Fibroblast of skin of right biceps (primary cell): Measurements from ENCODE around the gene PPFIA1.
"Not testable (repeated sequence)": the region's sequence is repeated elsewhere in the genome, so short reads cannot be mapped to it uniquely, and the experiment has no call there.

Experiments used
- DNase-seq: peaks from one replicate; pipeline ENCODE4 v3.0.0-alpha.2; 2013

Gene PPFIA1

DNA sequence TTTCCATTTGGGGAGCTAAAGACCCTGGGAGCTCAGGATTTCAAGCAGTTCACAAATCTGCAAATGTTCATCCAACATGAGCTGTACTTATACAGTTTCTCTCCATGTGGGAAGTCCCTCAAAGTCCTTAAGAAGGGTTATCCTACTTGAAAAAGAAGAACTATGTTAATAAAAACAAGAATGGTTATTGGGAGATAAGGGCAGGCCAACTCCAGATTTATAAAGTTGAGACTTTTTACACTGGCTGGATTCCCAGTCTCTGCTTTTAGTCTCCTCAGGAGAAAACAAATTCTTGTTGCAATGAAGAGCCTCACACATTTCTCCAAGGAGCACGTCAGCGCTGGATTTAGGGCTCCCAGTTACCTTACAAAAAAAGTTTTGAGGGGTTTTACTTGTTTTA is 93.7 kb downstream of the PPFIA1 start:
- no peak for DNase-seq

DNA sequence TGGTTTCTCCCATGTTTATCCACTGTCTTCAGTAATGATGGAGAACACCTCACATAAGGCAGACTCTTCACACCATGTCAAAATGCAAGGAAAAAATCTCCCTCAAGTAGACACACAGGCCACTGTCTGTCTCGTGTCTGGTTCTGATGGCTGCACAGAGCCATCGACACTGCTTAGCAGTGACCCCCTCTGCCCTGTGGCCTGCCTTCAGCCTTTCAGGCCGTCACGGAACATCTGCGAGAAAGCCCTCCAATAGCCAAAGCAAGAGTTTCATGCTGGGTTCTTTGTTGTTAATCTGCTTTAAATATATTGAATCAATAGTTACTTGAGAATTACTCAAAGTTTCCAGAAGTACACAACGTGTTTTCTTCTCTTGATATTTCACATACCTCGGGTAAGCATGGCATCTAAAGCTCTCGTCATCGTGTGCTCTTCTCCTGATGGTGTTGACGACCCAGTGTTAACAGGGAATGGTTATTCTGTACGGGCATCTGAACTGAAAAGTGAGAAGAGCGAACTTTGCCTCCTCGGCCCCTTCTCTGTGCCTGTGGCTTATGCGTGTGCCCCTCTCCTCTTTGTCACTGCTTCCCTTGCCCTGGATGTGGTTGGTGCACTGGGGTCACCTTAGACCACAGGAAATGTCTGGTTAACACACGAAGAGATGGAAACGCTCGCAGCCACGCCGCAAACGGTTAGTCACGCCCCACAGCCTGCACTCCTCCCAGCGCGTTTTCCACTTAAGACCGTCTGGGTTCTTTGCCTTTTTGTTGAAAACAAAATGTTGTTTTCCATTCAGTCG is 94.5 kb downstream of the PPFIA1 start:
- no peak for DNase-seq

DNA sequence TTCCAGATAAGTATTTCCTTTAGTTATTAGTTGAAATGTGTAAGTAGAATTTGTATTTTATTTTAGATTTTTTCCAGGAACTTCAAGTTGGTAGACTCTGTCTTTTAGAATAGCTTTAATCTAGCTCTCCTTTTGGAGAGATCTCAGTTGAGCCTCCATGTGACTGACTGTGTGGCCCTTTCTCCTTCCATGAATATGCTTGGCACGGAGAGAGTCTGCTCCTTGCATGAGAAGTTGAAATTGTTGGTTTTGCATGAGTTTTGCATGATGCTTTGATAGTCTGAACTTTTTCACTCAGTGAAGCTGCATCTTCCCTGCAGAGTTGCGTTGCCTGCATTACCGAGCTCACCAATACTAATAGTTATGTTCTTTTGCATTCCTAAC is 95.0 kb downstream of the PPFIA1 start:
- DNase-seq, result no peak

DNA sequence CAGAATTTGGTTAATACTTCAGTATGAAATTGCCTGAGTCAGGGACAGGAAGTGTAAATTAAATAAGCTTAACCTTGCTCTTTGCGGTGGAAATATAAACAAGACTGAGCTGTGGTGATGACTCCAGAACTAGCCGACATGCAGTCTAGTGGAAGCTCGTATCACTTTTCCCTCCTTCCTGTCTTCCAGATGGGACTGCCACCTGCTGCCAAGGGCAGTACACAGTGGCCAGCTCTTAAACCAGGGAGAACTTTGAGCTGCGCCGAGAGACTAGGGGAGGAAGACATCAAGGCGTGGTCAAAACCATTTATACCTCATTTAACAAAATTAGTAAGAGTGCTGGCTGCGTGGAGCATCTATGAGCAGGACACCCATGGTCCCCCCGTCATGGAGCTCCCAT is 96.6 kb downstream of the PPFIA1 start:
- no peak for DNase-seq

DNA sequence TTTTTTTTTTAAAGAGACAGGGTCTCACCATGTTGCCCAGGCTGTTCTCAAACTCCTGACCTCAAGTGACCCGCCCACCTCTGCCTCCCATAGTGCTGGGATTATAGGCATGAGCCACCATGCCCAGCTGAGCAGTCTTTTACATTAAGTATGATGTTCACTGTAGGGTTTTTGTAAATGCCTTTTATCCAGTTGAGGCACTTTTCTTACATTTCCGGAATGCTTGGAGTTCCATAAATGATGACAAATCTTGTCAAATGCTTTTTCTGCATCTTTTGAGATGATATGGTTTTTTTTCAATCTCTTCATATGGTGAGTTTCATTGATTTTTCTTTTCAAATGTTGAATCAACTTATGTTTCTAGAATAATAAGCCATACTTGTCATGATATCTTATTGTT is 98.5 kb downstream of the PPFIA1 start:
- DNase-seq, result peak; percentile 16

GRCh38 chr11:70371241-70371640 is 100.8 kb downstream of the PPFIA1 start:
- no peak for DNase-seq

- DNase-seq, result no peak
These were observed 101.6 kb downstream of the PPFIA1 start for GRCh38 chr11:70372076-70372475.

DNA sequence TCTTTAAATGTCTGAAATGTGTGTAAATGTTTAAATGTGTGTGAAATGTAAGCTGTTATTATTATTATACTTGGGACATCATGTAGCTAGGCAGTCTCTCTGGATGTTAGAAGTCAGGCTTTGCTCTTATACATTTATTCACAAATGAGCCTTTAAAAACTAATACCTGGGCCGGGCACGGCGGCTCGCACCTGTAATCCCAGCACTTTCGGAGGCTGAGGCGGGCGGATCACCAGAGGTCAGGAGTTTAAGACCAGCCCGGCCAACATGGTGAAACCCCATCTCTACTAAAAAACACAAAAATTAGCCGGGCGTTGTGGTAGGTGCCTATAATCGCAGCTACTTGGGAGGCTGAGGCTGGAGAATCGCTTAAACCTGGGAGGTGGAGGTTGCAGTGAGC is 106.1 kb downstream of the PPFIA1 start:
- DNase-seq, result no peak

DNA sequence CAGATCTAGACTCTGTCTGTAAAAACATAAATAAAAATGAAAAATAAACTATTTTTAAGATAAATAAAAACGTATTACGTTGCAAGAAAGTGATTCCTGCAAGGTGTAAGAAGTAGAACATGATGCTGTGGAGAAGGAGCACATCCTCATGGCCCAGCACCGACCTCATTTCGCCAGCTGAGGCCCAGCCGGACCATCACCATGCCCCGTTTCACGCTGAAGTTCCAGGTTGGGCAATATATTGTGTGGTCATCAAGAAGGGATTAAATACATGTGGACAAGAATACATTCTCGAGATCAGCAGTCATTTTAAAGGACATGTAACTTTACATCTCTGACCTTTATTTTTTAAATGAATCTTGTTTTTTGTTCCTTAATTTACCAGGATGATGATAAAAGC is 107.2 kb downstream of the PPFIA1 start:
- no peak for DNase-seq

DNA sequence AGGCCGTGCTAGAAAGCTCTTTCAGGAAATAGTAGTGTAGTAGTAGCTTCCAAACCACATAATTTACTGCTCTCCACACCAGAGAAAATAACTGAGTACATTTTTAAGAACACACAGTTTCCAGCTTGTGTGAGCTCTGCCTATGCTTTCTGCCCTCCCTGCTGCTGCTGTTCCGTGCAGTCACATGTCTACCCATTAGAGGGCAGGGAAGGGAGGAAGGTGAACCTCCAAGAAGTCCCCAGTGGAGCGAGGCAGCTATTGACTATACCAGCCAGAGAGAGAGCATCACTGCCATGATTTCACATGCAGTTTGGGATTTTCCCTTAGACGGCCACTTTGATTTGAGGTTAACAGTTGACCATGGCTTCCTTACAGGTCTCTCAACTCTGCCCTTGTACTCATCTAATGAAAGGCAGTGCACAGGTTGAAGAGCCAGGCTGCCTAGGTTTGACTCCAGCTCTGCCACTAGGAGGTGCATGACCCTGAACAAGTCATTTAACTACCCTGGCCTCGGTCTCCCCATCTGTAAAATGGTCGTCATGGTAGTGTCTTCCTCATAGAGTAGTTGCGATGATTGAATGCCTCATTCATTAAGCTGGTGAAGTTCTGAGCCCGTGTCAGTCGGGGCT is 108.1 kb downstream of the PPFIA1 start:
- no peak for DNase-seq

DNA sequence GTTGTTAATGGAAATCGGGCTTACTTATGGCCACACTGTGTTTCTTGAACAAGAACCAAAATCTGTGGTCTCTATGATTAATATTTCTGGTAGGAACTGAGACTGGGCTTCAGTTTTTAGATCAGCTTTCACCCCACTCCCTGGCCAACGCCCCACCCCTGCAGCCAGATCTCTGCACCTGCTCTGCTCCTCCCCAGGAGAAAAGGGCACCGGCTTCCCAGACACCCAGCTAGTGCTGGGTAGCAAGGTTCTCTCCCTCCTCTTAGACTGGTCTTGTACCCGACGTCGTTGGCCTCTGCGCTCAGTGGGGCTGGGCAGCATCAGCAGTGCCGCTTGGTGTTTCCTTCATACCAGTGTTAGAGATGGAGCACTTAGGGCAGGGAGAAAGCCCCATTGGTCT is 110.9 kb downstream of the PPFIA1 start:
- no peak for DNase-seq

- DNase-seq, result peak; percentile 84
These were observed 111.7 kb downstream of the PPFIA1 start for GRCh38 chr11:70381872-70382861.

DNA sequence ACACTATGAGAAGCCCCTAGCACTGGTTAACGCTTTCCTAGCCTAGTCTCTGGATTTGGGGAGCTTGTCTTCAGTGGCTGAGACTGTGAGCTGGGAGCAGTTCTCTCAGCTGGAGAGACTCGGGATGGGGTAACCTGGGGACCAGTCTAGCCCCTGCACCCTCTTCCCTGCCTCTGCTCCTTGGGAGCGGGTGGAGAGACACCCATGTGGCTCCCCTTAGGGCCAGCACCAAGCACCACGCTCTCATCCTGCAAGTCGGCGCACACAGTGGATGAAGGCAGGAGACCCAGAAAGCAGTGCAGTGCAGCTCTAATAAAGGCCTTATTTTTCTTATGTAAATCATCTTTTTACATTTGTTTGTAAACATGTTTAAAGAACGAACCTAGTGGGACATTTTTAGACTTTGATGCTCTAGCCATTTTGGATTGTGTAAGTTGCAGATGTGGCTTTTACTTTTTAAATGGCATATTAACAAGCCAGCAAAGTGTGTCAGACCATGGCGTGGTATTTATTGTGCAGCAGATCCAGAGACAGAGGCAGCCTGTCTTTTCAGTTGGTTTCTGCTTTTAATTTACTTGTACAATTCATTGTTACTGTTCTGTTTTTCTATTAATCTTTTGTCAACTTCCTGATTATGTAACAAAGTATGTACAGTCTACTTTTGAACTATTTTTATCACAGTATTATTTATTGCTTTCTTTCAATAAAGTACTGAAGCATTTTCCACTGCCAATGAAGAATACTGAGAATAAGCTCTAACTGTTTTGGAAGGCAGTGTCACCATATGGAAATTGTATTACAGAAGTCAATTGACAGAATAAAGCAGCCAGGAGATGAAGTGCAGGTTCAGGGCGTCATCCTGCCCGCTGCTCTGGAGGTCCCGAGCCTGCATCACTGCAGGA is 113.4 kb downstream of the PPFIA1 start:
- peak; percentile 12 for DNase-seq

DNA sequence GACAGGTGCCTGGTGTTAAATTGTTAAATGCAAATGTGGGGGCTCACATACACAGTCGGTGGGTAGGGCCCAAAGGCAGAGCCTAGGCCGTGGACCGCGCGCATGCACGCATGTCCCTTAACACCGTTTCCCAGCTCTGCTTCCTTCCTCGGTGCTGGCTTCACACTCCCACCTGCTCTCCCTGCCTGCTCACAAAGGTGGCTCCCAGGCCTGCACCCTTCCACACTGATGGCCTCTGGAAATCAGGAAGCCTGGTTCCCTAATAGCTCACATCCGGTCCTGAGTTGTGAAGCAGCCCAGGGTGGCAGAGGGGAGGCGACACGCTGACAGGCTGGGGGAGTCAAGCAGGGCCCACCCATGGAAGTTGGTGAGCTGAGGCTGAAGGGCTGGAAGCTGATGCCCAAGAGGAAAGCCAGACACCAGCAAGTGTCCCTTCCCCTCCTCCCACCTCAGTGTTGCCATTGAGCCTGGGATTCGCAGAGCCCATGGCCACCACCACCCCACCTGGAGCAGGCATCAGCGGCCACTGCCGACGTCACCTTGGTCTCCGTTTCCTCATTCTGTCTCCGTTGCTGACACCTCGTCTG is 114.2 kb downstream of the PPFIA1 start:
- no peak for DNase-seq

DNA sequence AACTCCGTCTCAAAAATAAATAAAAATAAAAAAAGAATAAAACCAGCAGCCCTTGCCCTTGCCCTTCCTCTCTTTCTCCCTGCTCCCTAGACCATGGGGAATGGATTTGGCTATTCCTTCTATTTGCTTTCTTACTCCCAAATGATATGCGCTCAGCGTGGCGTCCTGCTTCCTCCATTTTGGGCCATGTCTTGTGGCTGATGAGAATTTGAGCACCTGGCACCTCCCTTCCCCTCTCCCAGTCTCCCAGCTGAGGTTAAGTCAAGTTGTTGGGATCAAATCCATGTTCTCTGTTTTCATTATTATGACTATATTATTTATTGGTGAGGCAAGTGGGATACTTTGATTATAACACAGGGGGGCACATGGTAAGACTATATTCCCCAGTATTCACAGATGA is 117.1 kb downstream of the PPFIA1 start:
- no peak for DNase-seq

GRCh38 chr11:70389201-70389600 is 118.7 kb downstream of the PPFIA1 start:
- no peak for DNase-seq

GRCh38 chr11:70390882-70391281 is 120.4 kb downstream of the PPFIA1 start:
- not testable (repeated sequence) for DNase-seq

- no peak for DNase-seq
These were observed 123.9 kb downstream of the PPFIA1 start for GRCh38 chr11:70394211-70394950.

DNA sequence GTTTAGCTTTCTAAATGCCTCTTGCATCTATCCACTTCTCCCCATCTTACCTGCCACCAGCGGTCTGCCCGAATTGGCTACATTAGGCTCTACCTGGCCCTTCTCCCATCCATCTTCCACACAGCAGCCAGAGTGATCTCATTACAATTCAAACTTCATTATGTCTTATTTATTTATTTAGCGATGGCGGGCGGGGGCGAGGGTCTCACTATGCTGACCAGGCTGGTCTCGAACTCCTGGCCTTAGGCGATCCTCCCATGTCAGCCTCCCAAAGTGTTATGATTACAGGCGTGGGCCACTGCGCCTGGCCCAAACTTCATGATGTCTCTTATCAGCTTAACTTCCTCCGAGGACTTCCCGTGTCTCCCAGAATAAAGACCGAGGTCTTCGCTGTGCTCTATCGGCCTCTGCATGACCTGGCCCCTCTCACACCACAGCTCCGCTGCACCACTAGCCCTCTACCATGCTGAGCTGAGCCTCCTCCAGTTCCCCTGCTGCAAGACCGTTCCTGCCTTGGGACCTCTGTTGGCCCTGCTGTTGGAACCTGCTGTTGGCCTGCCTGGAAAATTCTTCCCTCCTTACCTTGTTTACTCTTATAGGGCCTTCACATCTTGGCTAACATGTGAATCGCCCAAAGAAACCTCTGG is 127.0 kb downstream of the PPFIA1 start:
- DNase-seq, result peak; percentile 8

- DNase-seq, result peak; percentile 82
These were observed 127.7 kb downstream of the PPFIA1 start, which contains the start of gene CTTN for GRCh38 chr11:70397983-70398833. TSS of gene CTTN (plus strand) at chr11:70398529. CDS start at chr11:70407298, 8,769 bp downstream.
